HEK293T (cell line): Measurements from ENCODE around the gene DAD1.

Experiments
- CTCF ChIA-PET: fragments of 350-600 bp; formaldehyde crosslinking; extraction: SDS; loops from one replicate; lab custom pipeline; 2021; ENCODE audit warnings: antibody characterized with exemption, inconsistent platforms; lab: Yijun Ruan, JAX
- POLR2A ChIA-PET: fragments of 350-600 bp; formaldehyde crosslinking; extraction: SDS; loops from one replicate; lab custom pipeline; 2020; ENCODE audit warnings: antibody characterized with exemption, inconsistent platforms; lab: Yijun Ruan, JAX
- DNase-seq: peaks from one replicate; pipeline ENCODE4 v3.0.0; 2012; ENCODE audit warnings: mixed read lengths; ENCODE audit errors: extremely low spot score
- ARNT ChIP-seq: fragments of 450-650 bp; IDR thresholded peaks from 2 replicates; pipeline ENCODE4 v1.6.1; 2017; ENCODE audit warnings: mild to moderate bottlenecking
- BHLHE40 ChIP-seq: fragments of 450-650 bp; IDR thresholded peaks from 2 replicates; pipeline ENCODE4 v1.6.1; 2016; ENCODE audit warnings: mild to moderate bottlenecking, moderate library complexity, borderline replicate concordance
- CTBP1 ChIP-seq: fragments of 450-650 bp; IDR thresholded peaks from 2 replicates; pipeline ENCODE4 v1.6.1; 2016; ENCODE audit warnings: borderline replicate concordance
- ELF4 ChIP-seq: fragments of 450-650 bp; IDR thresholded peaks from 2 replicates; pipeline ENCODE4 v1.6.1; 2017; ENCODE audit warnings: antibody characterized with exemption
- FOXA1 ChIP-seq: fragments of 450-650 bp; IDR thresholded peaks from 2 replicates; pipeline ENCODE4 v1.6.1; 2016; ENCODE audit warnings: mild to moderate bottlenecking
- FOXK2 ChIP-seq: fragments of 450-650 bp; IDR thresholded peaks from 2 replicates; pipeline ENCODE4 v1.6.1; 2016; ENCODE audit warnings: mild to moderate bottlenecking
- FOXM1 ChIP-seq: fragments of 450-650 bp; IDR thresholded peaks from 2 replicates; pipeline ENCODE4 v1.6.1; 2017; ENCODE audit warnings: mild to moderate bottlenecking, borderline replicate concordance
- HDGF ChIP-seq: fragments of 450-650 bp; IDR thresholded peaks from 2 replicates; pipeline ENCODE4 v1.6.1; 2017; ENCODE audit warnings: antibody characterized with exemption, borderline replicate concordance
- L3MBTL2 ChIP-seq: fragments of 450-650 bp; conservative IDR thresholded peaks from 2 replicates; pipeline ENCODE4 v1.6.1; 2016; ENCODE audit warnings: mild to moderate bottlenecking
- LEF1 ChIP-seq: fragments of 450-650 bp; IDR thresholded peaks from 2 replicates; pipeline ENCODE4 v1.6.1; 2017; ENCODE audit warnings: mild to moderate bottlenecking, borderline replicate concordance
- NFRKB ChIP-seq: fragments of 450-650 bp; IDR thresholded peaks from 2 replicates; pipeline ENCODE4 v1.6.1; 2016; ENCODE audit warnings: mild to moderate bottlenecking, moderate library complexity
- PKNOX1 ChIP-seq: fragments of 450-650 bp; IDR thresholded peaks from 2 replicates; pipeline ENCODE4 v1.6.1; 2016
- SP1 ChIP-seq: fragments of 450-650 bp; IDR thresholded peaks from 2 replicates; pipeline ENCODE4 v1.6.1; 2017
- SUZ12 ChIP-seq: fragments of 450-650 bp; IDR thresholded peaks from 2 replicates; pipeline ENCODE4 v1.6.1; 2016; ENCODE audit warnings: mild to moderate bottlenecking
- TARDBP ChIP-seq: fragments of 450-650 bp; IDR thresholded peaks from 2 replicates; pipeline ENCODE4 v1.6.1; 2016
- ZNF384 ChIP-seq: fragments of 450-650 bp; IDR thresholded peaks from 2 replicates; pipeline ENCODE4 v1.6.1; 2016

Gene DAD1

GRCh38 chr14:22551605-22551997, 37.4 kb downstream of the DAD1 start:
- ChIA-PET POLR2A (no interaction called here), CTCF (interaction anchor here (1.4 to 1.5 kb wide), 2 partner anchors 38 to 517 kb away, joined by 3 read pairs; no protein-coding TSS in a partner anchor)
- TF ChIP-seq ELF4 (no peak), SP1 (no peak), L3MBTL2 (no peak), FOXA1 (no peak), ARNT (no peak), LEF1 (no peak), HDGF (no peak), FOXK2 (no peak), PKNOX1 (no peak), FOXM1 (no peak), CTBP1 (no peak), TARDBP (no peak)
- DNase-seq, result no peak

- ChIA-PET POLR2A (no interaction called here), CTCF (interaction anchor here (0.6 to 1.2 kb wide), 2 partner anchors 9 to 82 kb away, joined by 3 read pairs; no protein-coding TSS in a partner anchor)
- no peak for TF ChIP-seq ZNF384
- TF ChIP-seq CTBP1, result no peak
- TF ChIP-seq FOXA1, result no peak
- TF ChIP-seq FOXK2, result no peak
- no peak for TF ChIP-seq ARNT
- no peak for TF ChIP-seq HDGF
- no peak for DNase-seq
Observed at GRCh38 chr14:22549981-22550673, 38.9 kb downstream of the DAD1 start.

GRCh38 chr14:22549324-22549962, 39.6 kb downstream of the DAD1 start:
- ChIA-PET CTCF (interaction anchor here (0.6 to 1.3 kb wide), 2 partner anchors 10 to 82 kb away, joined by 3 to 5 read pairs; no protein-coding TSS in a partner anchor), POLR2A (no interaction called here)
- no peak for TF ChIP-seq LEF1
- TF ChIP-seq FOXK2, result no peak
- no peak for TF ChIP-seq ZNF384
- no peak for TF ChIP-seq L3MBTL2
- TF ChIP-seq FOXM1, result no peak
- TF ChIP-seq ARNT, result no peak
- TF ChIP-seq ELF4, result no peak
- no peak for TF ChIP-seq PKNOX1
- no peak for DNase-seq

- DNase-seq, result no peak
- POLR2A ChIA-PET, result no interaction called here
- CTCF ChIA-PET, result interaction anchor here (0.7 to 1.3 kb wide), 3 partner anchors 9 to 71 kb away, joined by 3 to 5 read pairs (median 3); no protein-coding TSS in a partner anchor
- TF ChIP-seq LEF1 (no peak), ZNF384 (no peak), FOXK2 (no peak), ELF4 (no peak), SP1 (no peak), FOXM1 (no peak), PKNOX1 (no peak), TARDBP (no peak), BHLHE40 (no peak), ARNT (no peak), CTBP1 (no peak), L3MBTL2 (no peak), HDGF (no peak), NFRKB (no peak), SUZ12 (no peak), FOXA1 (no peak)
Observed at GRCh38 chr14:22547948-22548750, 40.9 kb downstream of the DAD1 start.

- ChIA-PET POLR2A (no interaction called here), CTCF (interaction anchor here (0.7 kb wide), 1 partner anchor 70 kb away, joined by 3 read pairs; no protein-coding TSS in a partner anchor)
- TF ChIP-seq ZNF384 (no peak), ARNT (no peak)
- DNase-seq, result no peak
Observed at GRCh38 chr14:22547313-22547947, 41.6 kb downstream of the DAD1 start.
